ENCODE results near the gene SFXN4. TPM values are rescaled to one million over a fixed set of nuclear protein-coding genes. Genes with fewer than 3 reads are reported as not detected.

SFXN4 gene
- total RNA-seq, 1 experiment from 2014 or later, result 72.9 TPM

- no peak for DNase-seq (ENCODE audit: low spot score)
- no peak overlapping the region for H3K4me3 ChIP-seq (ENCODE audit: low read depth, low read length, poor library complexity, severe bottlenecking)
- H3K36me3 ChIP-seq (ENCODE audit: insufficient read depth, low read length, poor library complexity, severe bottlenecking), result peaks cover 31% of the 10 kb centered on the region
- ChIA-PET POLR2A (ENCODE audit: low non-redundant PET) (no interaction called here), CTCF (no interaction called here)
- H3K4me1 ChIP-seq (ENCODE audit: insufficient read depth, low read length, poor library complexity, severe bottlenecking), result no peaks in the 10 kb centered on the region
- intact Hi-C loops (cut with micrococcal nuclease; ENCODE audit: unreplicated experiment), result no loop called here
- no peaks in the 10 kb centered on the region for H3K27me3 ChIP-seq (replicated peaks; ENCODE audit: insufficient read depth, low read depth, low read length, poor library complexity)
- no peak for TF ChIP-seq EZH2 (IDR thresholded peaks at IDR 0.05; ENCODE audit: borderline replicate concordance, low read depth, low read length, poor library complexity, severe bottlenecking)
- no peaks in the 10 kb centered on the region for H3K9me3 ChIP-seq (ENCODE audit: low read depth, low read length, poor library complexity, severe bottlenecking)
- no TSS peak for BruUV-seq (replicated peaks)
- H3K27ac ChIP-seq (ENCODE audit: low read depth, low read length, poor library complexity, severe bottlenecking), result no peak overlapping the region
These were observed 46.1 kb downstream of the SFXN4 start for GRCh38 chr10:119119400-119119799.

- intact Hi-C loops (cut with micrococcal nuclease; ENCODE audit: unreplicated experiment), result no loop called here
- ChIA-PET CTCF (no interaction called here), POLR2A (ENCODE audit: low non-redundant PET) (no interaction called here)
- Histone ChIP-seq H3K36me3 (ENCODE audit: insufficient read depth, low read length, poor library complexity, severe bottlenecking) (peaks cover 39% of the 10 kb centered on the region), H3K27me3 (replicated peaks; ENCODE audit: insufficient read depth, low read depth, low read length, poor library complexity) (no peaks in the 10 kb centered on the region), H3K4me1 (ENCODE audit: insufficient read depth, low read length, poor library complexity, severe bottlenecking) (no peaks in the 10 kb centered on the region), H3K4me3 (ENCODE audit: low read depth, low read length, poor library complexity, severe bottlenecking) (no peak overlapping the region), H3K9me3 (ENCODE audit: low read depth, low read length, poor library complexity, severe bottlenecking) (no peaks in the 10 kb centered on the region), H3K27ac (ENCODE audit: low read depth, low read length, poor library complexity, severe bottlenecking) (no peak overlapping the region)
- DNase-seq (ENCODE audit: low spot score), result no peak
- BruUV-seq (replicated peaks), result no TSS peak
- no peak for TF ChIP-seq CTCF (conservative IDR thresholded peaks at IDR 0.05; ENCODE audit: low read depth, low read length)
- no peak for TF ChIP-seq EZH2 (IDR thresholded peaks at IDR 0.05; ENCODE audit: borderline replicate concordance, low read depth, low read length, poor library complexity, severe bottlenecking)
These were observed 47.3 kb downstream of the SFXN4 start for GRCh38 chr10:119118231-119118630.

- Histone ChIP-seq H3K27ac (ENCODE audit: low read depth, low read length, poor library complexity, severe bottlenecking) (no peak overlapping the region), H3K27me3 (replicated peaks; ENCODE audit: insufficient read depth, low read depth, low read length, poor library complexity) (no peaks in the 10 kb centered on the region), H3K4me3 (ENCODE audit: low read depth, low read length, poor library complexity, severe bottlenecking) (no peak overlapping the region), H3K4me1 (ENCODE audit: insufficient read depth, low read length, poor library complexity, severe bottlenecking) (no peaks in the 10 kb centered on the region), H3K9me3 (ENCODE audit: low read depth, low read length, poor library complexity, severe bottlenecking) (no peaks in the 10 kb centered on the region), H3K36me3 (ENCODE audit: insufficient read depth, low read length, poor library complexity, severe bottlenecking) (peaks cover 42% of the 10 kb centered on the region)
- TF ChIP-seq EZH2 (IDR thresholded peaks at IDR 0.05; ENCODE audit: borderline replicate concordance, low read depth, low read length, poor library complexity, severe bottlenecking), result no peak
- no peak for TF ChIP-seq CTCF (conservative IDR thresholded peaks at IDR 0.05; ENCODE audit: low read depth, low read length)
- ChIA-PET POLR2A (ENCODE audit: low non-redundant PET) (no interaction called here), CTCF (no interaction called here)
- intact Hi-C loops (cut with micrococcal nuclease; ENCODE audit: unreplicated experiment), result no loop called here
- no peak for DNase-seq (ENCODE audit: low spot score)
- BruUV-seq (replicated peaks), result no TSS peak
These were observed 49.1 kb downstream of the SFXN4 start for GRCh38 chr10:119116326-119116951.

- TF ChIP-seq EZH2 (IDR thresholded peaks at IDR 0.05; ENCODE audit: borderline replicate concordance, low read depth, low read length, poor library complexity, severe bottlenecking), result no peak
- no peak for TF ChIP-seq CTCF (conservative IDR thresholded peaks at IDR 0.05; ENCODE audit: low read depth, low read length)
- H3K4me1 ChIP-seq (ENCODE audit: insufficient read depth, low read length, poor library complexity, severe bottlenecking), result no peaks in the 10 kb centered on the region
- BruUV-seq (replicated peaks), result no TSS peak
- no peaks in the 10 kb centered on the region for H3K9me3 ChIP-seq (ENCODE audit: low read depth, low read length, poor library complexity, severe bottlenecking)
- no peak overlapping the region for H3K27ac ChIP-seq (ENCODE audit: low read depth, low read length, poor library complexity, severe bottlenecking)
- H3K4me3 ChIP-seq (ENCODE audit: low read depth, low read length, poor library complexity, severe bottlenecking), result no peak overlapping the region
- ChIA-PET POLR2A (ENCODE audit: low non-redundant PET) (no interaction called here), CTCF (no interaction called here)
- intact Hi-C loops (cut with micrococcal nuclease; ENCODE audit: unreplicated experiment), result no loop called here
- no peaks in the 10 kb centered on the region for H3K27me3 ChIP-seq (replicated peaks; ENCODE audit: insufficient read depth, low read depth, low read length, poor library complexity)
- no peak for DNase-seq (ENCODE audit: low spot score)
- H3K36me3 ChIP-seq (ENCODE audit: insufficient read depth, low read length, poor library complexity, severe bottlenecking), result peaks cover 43% of the 10 kb centered on the region
These were observed 49.6 kb downstream of the SFXN4 start for GRCh38 chr10:119115926-119116325.
